Measurements from ENCODE around the gene DHDH. TPM values are rescaled to one million over a fixed set of nuclear protein-coding genes. Genes with fewer than 3 reads are reported as not detected.

DHDH gene
- total and polyA plus RNA-seq, 2 experiments from 2014 or later = 0.69 to 4.7 TPM

DNA sequence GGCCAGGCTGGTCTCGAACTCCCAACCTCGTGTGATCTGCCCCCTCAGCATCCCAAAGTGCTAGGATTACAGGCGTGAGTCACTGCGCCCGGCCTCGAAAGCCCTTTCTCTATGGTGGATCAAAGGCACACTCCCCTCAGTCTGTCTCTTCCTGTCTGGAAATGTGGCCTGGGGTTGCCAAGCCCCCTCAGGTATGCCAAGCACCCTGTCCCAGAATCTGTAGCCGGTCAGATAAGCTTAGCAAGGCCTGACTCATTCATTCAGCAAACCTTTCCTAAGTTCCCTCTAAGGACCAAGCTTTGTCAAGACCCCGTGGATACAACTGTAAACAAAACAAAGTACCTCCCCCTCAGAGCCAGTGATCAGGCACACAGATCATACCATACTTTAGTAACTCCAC, 19.3 kb upstream of the DHDH start (continued):
- TF ChIP-seq CREB1 (CRISPR knock-in tag; IDR thresholded peaks at IDR 0.05; ENCODE audit: low read depth) = no peak
- TF ChIP-seq ETS1 (IDR thresholded peaks at IDR 0.05) = no peak
- TF ChIP-seq EZH2phosphoT487 (IDR thresholded peaks at IDR 0.05; ENCODE audit: unreplicated experiment) = no peak
- no peak for TF ChIP-seq EZH2 (IDR thresholded peaks at IDR 0.05; ENCODE audit: low read depth, unreplicated experiment)
- no peak for TF ChIP-seq ZNF114 (CRISPR knock-in tag; IDR thresholded peaks at IDR 0.05)
- no peak for TF ChIP-seq JUNB (IDR thresholded peaks at IDR 0.05; ENCODE audit: unreplicated experiment)
- no peak for TF ChIP-seq POLR2AphosphoS5 (IDR thresholded peaks at IDR 0.05; ENCODE audit: low read depth)

DNA sequence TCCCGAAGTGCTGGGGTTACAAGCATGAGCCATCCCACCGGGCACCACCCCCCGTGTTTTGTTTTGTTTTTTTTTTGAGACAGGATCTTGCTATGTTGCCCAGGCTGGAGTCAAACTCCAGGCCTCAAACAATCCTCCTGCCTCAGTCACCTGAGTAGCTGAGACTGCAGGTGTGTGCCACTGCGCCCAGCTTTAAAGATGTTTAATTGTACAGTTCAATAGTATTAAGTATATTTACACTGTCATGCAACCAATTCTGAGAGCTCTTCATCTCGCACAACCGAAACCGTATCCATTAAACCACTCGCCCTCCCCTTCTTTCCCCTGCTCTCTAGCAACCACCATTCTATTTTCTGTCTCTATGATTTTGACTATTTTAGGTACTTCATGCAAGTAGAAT, 17.7 kb upstream of the DHDH start:
- no peaks in the 10 kb centered on the region for H3K79me2 ChIP-seq (replicated peaks; ENCODE audit: insufficient read depth)
- no peaks in the 10 kb centered on the region for H3K27me3 ChIP-seq (ENCODE audit: insufficient read depth)
- no peak overlapping the region for H3K4me2 ChIP-seq
- H3K9me3 Mint-ChIP-seq = no peaks in the 10 kb centered on the region
- no peak overlapping the region for H3K27ac ChIP-seq (ENCODE audit: low read depth)
- H2AFZ ChIP-seq = no peak overlapping the region
- no peaks in the 10 kb centered on the region for H3K4me1 Mint-ChIP-seq
- H3K27ac Mint-ChIP-seq = no peak overlapping the region
- H3K9me2 ChIP-seq (ENCODE audit: insufficient read depth) = no peaks in the 10 kb centered on the region
- peaks cover 3% of the 10 kb centered on the region for H4K20me1 ChIP-seq (replicated peaks; ENCODE audit: insufficient read depth)
- no peaks in the 10 kb centered on the region for H3K4me1 ChIP-seq (ENCODE audit: insufficient read depth)
- peaks cover 12% of the 10 kb centered on the region; the same call in 1 of the 2 replicates for H3K36me3 ChIP-seq (ENCODE audit: insufficient read depth)
- no peak overlapping the region for H3K4me3 Mint-ChIP-seq
- DNase-seq (ENCODE audit: low spot score) (no peak), ATAC-seq (no peak)
- peaks cover 3% of the 10 kb centered on the region for H3K27me3 Mint-ChIP-seq (ENCODE audit: insufficient read depth, low read depth, poor library complexity)
- 0 out of 2 replicates have a peak, but pooled peaks cover 11% of the 10 kb centered on the region for H3F3A ChIP-seq (replicated peaks; ENCODE audit: low read depth)
- H3K36me3 Mint-ChIP-seq (ENCODE audit: low read depth) = peaks cover 44% of the 10 kb centered on the region
- no peak overlapping the region for H3K4me3 ChIP-seq
- TF ChIP-seq POLR2AphosphoS5 (IDR thresholded peaks at IDR 0.05; ENCODE audit: low read depth) (no peak), ETS1 (IDR thresholded peaks at IDR 0.05) (no peak), JUNB (IDR thresholded peaks at IDR 0.05; ENCODE audit: unreplicated experiment) (no peak), STAT1 (IDR thresholded peaks at IDR 0.05; ENCODE audit: unreplicated experiment) (no peak), REST (IDR thresholded peaks at IDR 0.05; ENCODE audit: unreplicated experiment) (no peak), ZNF331 (CRISPR knock-in tag; IDR thresholded peaks at IDR 0.05; ENCODE audit: low read depth) (no peak), NANOG (IDR thresholded peaks at IDR 0.05; ENCODE audit: borderline replicate concordance) (no peak), ZNF114 (CRISPR knock-in tag; IDR thresholded peaks at IDR 0.05) (no peak)
- TF ChIP-seq, protein P1, sequence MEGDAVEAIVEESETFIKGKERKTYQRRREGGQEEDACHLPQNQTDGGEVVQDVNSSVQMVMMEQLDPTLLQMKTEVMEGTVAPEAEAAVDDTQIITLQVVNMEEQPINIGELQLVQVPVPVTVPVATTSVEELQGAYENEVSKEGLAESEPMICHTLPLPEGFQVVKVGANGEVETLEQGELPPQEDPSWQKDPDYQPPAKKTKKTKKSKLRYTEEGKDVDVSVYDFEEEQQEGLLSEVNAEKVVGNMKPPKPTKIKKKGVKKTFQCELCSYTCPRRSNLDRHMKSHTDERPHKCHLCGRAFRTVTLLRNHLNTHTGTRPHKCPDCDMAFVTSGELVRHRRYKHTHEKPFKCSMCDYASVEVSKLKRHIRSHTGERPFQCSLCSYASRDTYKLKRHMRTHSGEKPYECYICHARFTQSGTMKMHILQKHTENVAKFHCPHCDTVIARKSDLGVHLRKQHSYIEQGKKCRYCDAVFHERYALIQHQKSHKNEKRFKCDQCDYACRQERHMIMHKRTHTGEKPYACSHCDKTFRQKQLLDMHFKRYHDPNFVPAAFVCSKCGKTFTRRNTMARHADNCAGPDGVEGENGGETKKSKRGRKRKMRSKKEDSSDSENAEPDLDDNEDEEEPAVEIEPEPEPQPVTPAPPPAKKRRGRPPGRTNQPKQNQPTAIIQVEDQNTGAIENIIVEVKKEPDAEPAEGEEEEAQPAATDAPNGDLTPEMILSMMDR (conservative IDR thresholded peaks at IDR 0.05; ENCODE audit: low read depth in 2 of 2) = no peak

All from GM23338 (cell line).